K562 (cell line): ENCODE data around the gene AHNAK. TPM values are rescaled to one million over a fixed set of nuclear protein-coding genes. Genes with fewer than 3 reads are reported as not detected.

Experiments
- AFF1 ChIP-seq, 2 experiments: fragments of 450-650 bp; IDR thresholded peaks; 2 replicates each; pipeline ENCODE4 v1.6.1; 2018; ENCODE audit warnings: mild to moderate bottlenecking in 2 of 2, low read depth in 1 of 2; ENCODE audit not compliant: partially characterized antibody in 2 of 2
- ATF6 ChIP-seq: sonication (generic); formaldehyde crosslinking; IDR thresholded peaks from 2 replicates; pipeline ENCODE4 v1.4.0; 2020; ENCODE audit warnings: mild to moderate bottlenecking, missing genetic modification reagents
- CEBPG ChIP-seq, 3 experiments: fragments of 200-800 bp in 1 of 3; sonication (Bioruptor generic) in 1 of 3; sonication (generic) in 1 of 3; formaldehyde crosslinking in 1 of 3; IDR thresholded peaks in 2 of 3; conservative IDR thresholded peaks in 1 of 3; 2 replicates each; pipeline versions ENCODE4 v1.6.1 to v1.8.0; 2016 to 2022; ENCODE audit warnings: missing compliant biosample characterization in 2 of 3, missing genetic modification characterization in 2 of 3, mild to moderate bottlenecking in 1 of 3, missing genetic modification reagents in 1 of 3
- CTCFL ChIP-seq: IDR thresholded peaks from 2 replicates; pipeline ENCODE4 v1.6.1; 2011; ENCODE audit warnings: borderline replicate concordance, low read depth, mild to moderate bottlenecking, moderate library complexity, low read length; ENCODE audit not compliant: insufficient read depth, poor library complexity, severe bottlenecking
- GABPB2 ChIP-seq: fragments of 250-450 bp; sonication (Bioruptor Pico); conservative IDR thresholded peaks from 2 replicates; pipeline ENCODE4 v1.5.1; 2021; ENCODE audit warnings: mild to moderate bottlenecking
- JUND ChIP-seq, 2 experiments: IDR thresholded peaks; 2 replicates in 1 of 2; 3 replicates in 1 of 2; pipeline ENCODE4 v1.6.1; 2011; ENCODE audit warnings: borderline replicate concordance in 2 of 2, low read depth in 2 of 2, low read length in 2 of 2, improper control_type of control experiment in 1 of 2, missing biosample characterization in 1 of 2, missing genetic modification characterization in 1 of 2, missing genetic modification reagents in 1 of 2
- MAFF ChIP-seq: IDR thresholded peaks from 2 replicates; pipeline ENCODE4 v1.6.1; 2012; ENCODE audit warnings: low read length, improper control_type of control experiment
- NR0B1 ChIP-seq: fragments of 450-650 bp; IDR thresholded peaks from one replicate; pipeline ENCODE4 v1.6.1; 2018; ENCODE audit warnings: mild to moderate bottlenecking, moderate library complexity; ENCODE audit not compliant: partially characterized antibody
- NUFIP1 ChIP-seq: fragments of 450-650 bp; IDR thresholded peaks from 2 replicates; pipeline ENCODE4 v1.6.1; 2018; ENCODE audit not compliant: partially characterized antibody
- PBX2 ChIP-seq, 2 experiments: IDR thresholded peaks in 1 of 2; conservative IDR thresholded peaks in 1 of 2; 2 replicates each; pipeline ENCODE4 v1.6.1; 2016; ENCODE audit warnings: low read depth in 2 of 2, mild to moderate bottlenecking in 1 of 2, missing compliant biosample characterization in 1 of 2, missing genetic modification characterization in 1 of 2, moderate library complexity in 1 of 2
- TCFL5 ChIP-seq: fragments of 250-450 bp; sonication (Bioruptor Pico); conservative IDR thresholded peaks from 2 replicates; pipeline ENCODE4 v1.6.1; 2021; ENCODE audit warnings: mild to moderate bottlenecking, moderate library complexity, matching md5 sums
- ZNF354B ChIP-seq: fragments of 250-450 bp; sonication (Bioruptor Pico); IDR thresholded peaks from 2 replicates; pipeline ENCODE4 v1.4.0; 2020
- polyA plus RNA-seq, 8 experiments: library from polyadenylated mRNA; depleted of rRNA in 4 of 8; stranded (reverse) in 5 of 8; unstranded in 3 of 8; fragments of >200 nt; fragmentation: Nextera tagmentation in 2 of 8; fragmentation: Illumina TruSeq in 1 of 8; extraction: Ambion mirVana in 2 of 8; extraction: Trizol in 1 of 8; gene quantifications; 2 replicates each; pipeline versions ENCODE4 v1.2.1 to v1.2.3, GENCODE V29; 2011 to 2014; ENCODE audit warnings: inconsistent platforms in 1 of 8, missing spikeins in 1 of 8
- total RNA-seq, 7 experiments: library from RNA; depleted of rRNA in 6 of 7; stranded (reverse); fragments of >200 nt in 6 of 7; fragmentation: Illumina TruSeq in 2 of 7; extraction: Trizol in 2 of 7; gene quantifications; 2 replicates each; pipeline versions ENCODE4 v1.2.1 to v1.2.3, GENCODE V29; 2011 to 2021; ENCODE audit warnings: low replicate concordance in 1 of 7

AHNAK gene
- total and polyA plus RNA-seq, 9 of the 15 experiments (the other 6 are each of a cell fraction or from before 2014, with no cell fraction given): 1.5 to 89.7 (median 45.0) TPM

GRCh38 chr11:62390722-62391121 is 155.9 kb downstream of the AHNAK start (continued):
- TF ChIP-seq PBX2 (CRISPR knock-in tag; IDR thresholded peaks at IDR 0.05; ENCODE audit: low read depth): no peak
- TF ChIP-seq PBX2 (tag; conservative IDR thresholded peaks at IDR 0.05; ENCODE audit: low read depth): no peak
- TF ChIP-seq JUND (IDR thresholded peaks at IDR 0.05; ENCODE audit: borderline replicate concordance, low read depth, low read length): 0 out of 2 replicates have a peak, but pooled peaks have one; percentile 30
- no peak for TF ChIP-seq JUND (tag; IDR thresholded peaks at IDR 0.05; ENCODE audit: borderline replicate concordance, low read depth, low read length)
- no peak for TF ChIP-seq ZNF354B (CRISPR knock-in tag)
- TF ChIP-seq MAFF: no peak
- no peak for TF ChIP-seq AFF1 (IDR thresholded peaks at IDR 0.05; ENCODE audit: low read depth in 1 of 2, partially characterized antibody in 2 of 2)
- no peak for TF ChIP-seq ATF6 (CRISPR knock-in tag)
- no peak for TF ChIP-seq CEBPG (CRISPR knock-in tag; IDR thresholded peaks at IDR 0.05)
- TF ChIP-seq CEBPG (tag; conservative IDR thresholded peaks at IDR 0.05 in 1 of 2, IDR thresholded peaks at IDR 0.05 in 1 of 2): 0 out of 4 replicates have a peak, but pooled peaks of 1 of the 2 experiments have one; percentile 36
- TF ChIP-seq GABPB2 (CRISPR knock-in tag): no peak
- no peak for TF ChIP-seq NUFIP1
- TF ChIP-seq TCFL5 (CRISPR knock-in tag): no peak
- TF ChIP-seq NR0B1: no peak
- no peak for TF ChIP-seq CTCFL
